GM21367 (cell line): ENCODE measurements around the gene ATP9B.
"Not testable (repeated sequence)": the region's sequence is repeated elsewhere in the genome, so short reads cannot be mapped to it uniquely, and the experiment has no call there.

Source experiments
- ATAC-seq: cut with Tn5 transposase; IDR thresholded peaks from one replicate; pipeline ENCODE4 v1.9.1; 2021; ENCODE audit not compliant: unreplicated experiment

Gene ATP9B

GRCh38 chr18:79129120-79129519, 59.9 kb downstream of the ATP9B start:
- ATAC-seq, result no peak

GRCh38 chr18:79133724-79134123, 64.5 kb downstream of the ATP9B start:
- ATAC-seq, result no peak

GRCh38 chr18:79135924-79136323, 66.7 kb downstream of the ATP9B start:
- ATAC-seq, result no peak

GRCh38 chr18:79136742-79137141, 67.5 kb downstream of the ATP9B start:
- ATAC-seq, result no peak

- no peak for ATAC-seq
These were observed 70.0 kb downstream of the ATP9B start for GRCh38 chr18:79139206-79139605.

- no peak for ATAC-seq
These were observed 77.8 kb downstream of the ATP9B start for GRCh38 chr18:79147014-79147413.

GRCh38 chr18:79151191-79151590, 82.0 kb downstream of the ATP9B start:
- ATAC-seq, result no peak

GRCh38 chr18:79156327-79156726, 87.1 kb downstream of the ATP9B start:
- no peak for ATAC-seq

GRCh38 chr18:79164706-79165105, 95.5 kb downstream of the ATP9B start:
- no peak for ATAC-seq

GRCh38 chr18:79166702-79167101, 97.5 kb downstream of the ATP9B start:
- ATAC-seq, result no peak

- no peak for ATAC-seq
These were observed 98.5 kb downstream of the ATP9B start for GRCh38 chr18:79167526-79168190.

- ATAC-seq, result no peak
These were observed 100.9 kb downstream of the ATP9B start for GRCh38 chr18:79169958-79170555.

- not testable (repeated sequence) for ATAC-seq
These were observed 103.1 kb downstream of the ATP9B start for GRCh38 chr18:79172331-79172730.

GRCh38 chr18:79173742-79174141, 104.5 kb downstream of the ATP9B start:
- no peak for ATAC-seq

GRCh38 chr18:79178113-79178531, 108.9 kb downstream of the ATP9B start:
- no peak for ATAC-seq

GRCh38 chr18:79182047-79182713, 113.0 kb downstream of the ATP9B start:
- ATAC-seq, result no peak

GRCh38 chr18:79185648-79186047, 116.5 kb downstream of the ATP9B start:
- no peak for ATAC-seq

- ATAC-seq, result peak; percentile 77
These were observed 117.5 kb downstream of the ATP9B start for GRCh38 chr18:79186649-79187048.

GRCh38 chr18:79187532-79188277, 118.5 kb downstream of the ATP9B start:
- ATAC-seq, result no peak

- no peak for ATAC-seq
These were observed 122.2 kb downstream of the ATP9B start for GRCh38 chr18:79191418-79191817.

- no peak for ATAC-seq
These were observed 122.8 kb downstream of the ATP9B start for GRCh38 chr18:79191956-79192355.

GRCh38 chr18:79193826-79194225, 124.6 kb downstream of the ATP9B start:
- ATAC-seq, result no peak
